SW 1271 (cell line): Measurements from ENCODE around the gene ANP32E.

ENCODE experiments used
- DNase-seq, 2 experiments: peaks; one replicate each; lab custom pipeline; 2025; lab: John Stamatoyannopoulos, UW

ANP32E gene

DNA sequence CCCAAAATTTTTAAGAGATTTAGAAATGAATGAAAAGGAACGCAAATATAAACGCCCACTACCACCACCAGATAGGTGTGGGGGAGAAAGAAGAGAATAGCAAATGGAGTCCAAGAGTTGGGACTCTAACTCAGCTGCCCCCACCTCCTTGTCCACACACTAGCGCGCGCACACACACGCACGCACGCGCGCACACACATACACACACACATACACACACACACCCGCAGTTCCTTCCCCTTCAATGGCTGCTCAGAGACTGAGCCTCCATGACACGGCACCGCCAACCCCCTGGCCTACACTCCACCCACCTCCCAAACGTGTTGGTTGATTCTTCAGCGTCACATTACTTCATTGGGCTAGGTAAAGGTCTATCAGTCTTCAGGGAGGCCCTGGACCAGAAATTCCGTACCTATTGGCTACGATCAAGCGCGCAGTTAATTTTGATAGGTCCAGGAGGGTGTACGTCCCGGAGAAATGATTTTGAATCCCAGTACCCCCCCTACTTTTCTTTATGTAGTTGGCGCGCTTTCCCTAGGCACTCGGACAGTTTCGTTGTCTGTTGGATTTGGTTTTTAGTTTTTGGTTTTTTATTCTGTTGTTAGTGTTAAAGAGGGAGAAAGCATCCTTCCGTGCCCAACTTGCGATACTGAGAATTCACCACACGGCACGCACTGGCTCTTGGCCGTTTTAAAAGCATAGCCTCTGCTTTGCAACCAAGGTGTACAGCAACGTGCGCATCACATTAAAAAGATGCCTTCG lies at the start of gene ANP32E:
Gene ANP32E (minus strand): TSS at position 261 of the 762 bp plus-strand sequence. CDS start 326 bp downstream, outside the sequence.
- DNase-seq: peak; percentile 93 to 98

DNA sequence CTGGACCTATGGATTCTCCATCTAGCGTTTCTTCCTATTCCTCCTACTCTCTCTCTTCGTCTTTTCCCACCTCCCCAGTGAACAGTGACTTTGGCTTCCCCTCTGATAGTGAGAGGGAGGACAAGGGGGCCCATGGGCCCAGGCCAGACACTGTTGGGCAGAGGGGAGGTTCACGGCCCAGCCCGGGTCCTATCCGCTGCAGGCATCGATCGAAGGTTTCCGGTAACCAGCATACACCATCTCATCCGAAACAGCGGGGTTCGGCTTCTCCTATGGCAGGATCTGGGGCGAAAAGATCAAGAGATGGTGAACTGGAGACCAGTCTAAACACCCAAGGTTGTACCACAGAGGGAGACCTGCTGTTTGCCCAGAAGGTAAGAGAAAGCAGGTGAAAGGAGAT lies 47.3 kb upstream of the ANP32E start:
- DNase-seq: no peak

DNA sequence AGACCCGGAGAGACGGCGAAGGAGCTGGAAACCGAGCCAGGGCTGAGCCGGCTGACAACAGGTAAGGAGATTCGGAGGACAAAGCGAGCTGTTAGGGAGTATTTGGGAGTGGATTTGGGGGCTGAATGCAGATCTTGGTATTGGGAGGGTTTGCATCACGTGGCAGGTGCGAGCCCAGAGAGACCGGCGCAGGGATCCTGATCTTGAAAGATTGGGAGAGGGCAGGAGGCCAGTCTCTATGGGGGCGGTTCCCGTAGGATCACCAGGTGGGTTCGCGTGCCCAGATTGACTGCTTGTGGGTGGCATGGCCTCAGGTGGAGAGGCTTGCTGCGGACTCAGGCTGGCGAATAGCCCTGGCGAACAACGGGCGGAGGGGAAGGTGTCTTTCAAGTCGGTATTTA lies 46.6 kb upstream of the ANP32E start:
- DNase-seq: no peak

DNA sequence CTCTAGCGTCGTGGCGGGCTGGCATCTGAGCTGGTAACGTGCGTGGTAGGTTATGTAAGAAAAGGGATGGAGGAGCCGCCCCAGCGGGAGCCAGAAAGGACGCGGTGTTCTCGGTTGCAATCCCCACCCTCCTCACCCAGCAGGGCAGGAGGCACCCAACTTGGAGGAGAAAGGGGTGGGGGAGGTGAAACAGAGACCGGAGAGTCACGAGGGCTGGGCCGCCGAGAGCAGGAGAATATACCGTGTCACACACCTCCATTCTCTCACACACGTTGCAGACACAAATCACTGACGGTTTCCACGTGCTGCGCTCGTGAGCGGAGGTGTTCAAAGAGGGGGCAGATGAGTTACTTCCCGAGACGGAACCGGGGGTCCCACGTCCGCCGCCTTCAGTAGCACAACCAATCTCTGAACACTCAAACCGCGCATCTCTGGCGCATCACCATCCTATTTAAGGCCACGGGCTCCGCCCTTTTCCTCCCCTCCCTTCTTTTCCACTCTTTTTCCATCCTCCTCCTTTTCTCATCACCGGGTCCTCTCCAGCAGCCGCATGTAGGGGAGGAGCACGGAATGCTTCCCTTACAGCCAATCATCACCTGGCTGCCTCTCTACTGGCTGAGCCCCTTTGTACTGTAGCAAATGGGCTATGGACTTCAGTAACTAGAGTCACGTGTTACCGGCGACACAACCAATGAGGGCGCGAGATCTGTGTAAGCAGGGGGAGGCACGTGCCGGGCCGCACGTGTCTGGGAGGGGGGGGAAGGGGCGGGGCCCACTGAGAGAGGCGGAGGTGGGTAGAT lies 46.0 kb upstream of the ANP32E start, which contains the start of gene CIART:
Gene CIART (plus strand): TSS at position 797 of the 800 bp plus-strand sequence. CDS start 714 bp downstream, outside the sequence.
- DNase-seq: peak; percentile 80 to 92

DNA sequence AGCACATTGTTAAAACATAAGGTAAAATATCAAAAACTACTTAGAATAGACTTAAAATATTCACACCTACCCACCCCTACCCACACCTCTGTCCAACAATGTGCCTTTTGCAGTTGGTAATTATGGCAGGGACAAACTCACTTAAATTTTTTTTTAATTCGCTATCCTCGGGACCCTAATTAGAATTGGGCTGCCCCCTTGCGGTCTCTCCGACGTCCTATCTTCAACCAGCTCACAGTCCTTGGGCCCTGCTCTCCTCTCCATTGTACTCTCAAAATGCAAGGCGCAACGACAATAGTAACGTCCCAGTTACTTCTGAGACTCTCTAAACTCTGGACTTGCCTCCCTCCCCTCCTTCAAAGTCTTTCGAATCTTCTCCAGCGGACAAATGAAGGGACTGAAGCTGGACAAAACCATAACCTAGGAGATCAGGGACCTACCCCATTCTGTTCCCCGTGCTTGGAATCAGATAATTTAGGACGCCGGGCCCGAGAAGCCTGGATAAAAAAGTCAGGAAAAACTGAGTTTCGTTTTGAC lies 45.4 kb upstream of the ANP32E start:
- DNase-seq: peak in 1 of 2 experiments; percentile 49

DNA sequence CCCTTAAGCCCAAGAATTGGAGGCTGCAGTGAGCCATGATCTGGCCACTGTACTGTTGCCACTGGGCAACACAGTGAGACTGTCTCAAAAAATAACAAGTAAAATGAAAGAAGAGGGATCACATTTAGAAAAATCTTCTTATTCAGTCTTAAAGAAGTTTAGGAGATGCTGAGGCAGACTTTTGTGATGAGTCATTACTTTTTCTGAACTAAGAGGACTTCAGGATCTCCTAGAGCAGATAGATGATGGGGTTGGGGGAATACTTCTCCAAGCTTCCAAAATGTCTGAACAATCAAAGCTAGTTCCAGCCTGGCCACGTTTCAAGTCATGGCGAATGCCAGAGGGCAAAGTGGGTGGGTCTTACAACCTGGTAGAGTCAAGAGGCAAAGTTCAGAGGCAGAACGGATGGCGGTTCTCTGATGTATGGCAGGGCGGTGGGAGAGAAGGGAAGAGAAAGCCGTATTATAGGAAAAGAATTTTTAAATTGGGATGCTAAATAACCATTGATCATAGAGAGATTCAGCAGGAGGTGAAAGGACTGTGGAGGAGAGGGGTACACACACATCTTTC lies 44.3 kb upstream of the ANP32E start:
- DNase-seq: no peak

DNA sequence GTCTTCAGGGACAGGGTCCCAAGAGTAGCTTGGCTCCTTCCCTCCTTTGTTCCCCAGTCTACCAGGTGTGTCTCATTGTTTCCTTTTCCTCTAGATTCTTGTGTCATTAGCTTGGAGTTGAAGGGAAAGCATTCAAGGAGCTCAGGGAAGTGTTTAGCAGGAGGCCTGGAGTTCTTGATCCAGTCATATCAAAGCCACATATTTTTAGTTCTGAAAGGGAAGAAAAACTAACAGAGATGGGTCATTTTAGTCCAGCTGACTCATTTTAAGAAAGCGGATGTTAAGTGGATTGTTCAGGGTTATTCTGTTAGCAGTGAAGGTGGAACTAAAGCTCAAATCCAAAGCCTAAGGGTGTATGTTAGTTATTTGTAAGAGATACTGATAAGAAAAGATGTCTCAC lies 37.4 kb upstream of the ANP32E start:
- no peak for DNase-seq

DNA sequence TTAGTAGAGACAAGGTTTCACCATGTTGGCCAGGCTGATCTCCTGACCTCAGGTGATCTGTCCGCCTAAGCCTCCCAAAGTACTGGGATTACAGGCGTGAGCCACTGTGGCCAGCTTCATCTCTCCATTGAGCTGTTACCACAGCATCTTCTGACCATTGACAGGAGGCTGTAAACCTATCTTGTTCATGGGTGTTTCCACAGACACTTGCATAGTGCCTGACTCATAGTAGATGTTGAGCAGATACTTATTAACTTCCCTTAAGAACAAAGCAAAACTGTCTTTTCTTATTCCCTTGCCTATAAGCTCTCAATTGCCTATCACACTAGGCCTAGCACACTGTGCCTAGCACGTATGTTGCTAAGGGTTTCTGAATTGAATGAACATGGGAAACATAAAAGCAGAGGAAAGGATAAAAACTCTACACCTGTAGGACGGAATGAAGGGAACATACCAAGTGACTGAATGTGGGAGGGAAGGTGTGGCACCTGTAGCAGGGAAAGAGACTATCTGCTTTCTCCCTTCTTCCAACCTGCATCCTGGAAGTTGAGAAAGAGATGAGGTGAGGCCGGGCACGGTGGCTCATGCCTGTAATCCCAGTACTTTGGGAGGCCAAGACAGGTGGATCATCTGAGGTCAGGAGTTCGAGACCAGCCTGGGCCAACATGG lies 35.5 kb upstream of the ANP32E start:
- no peak for DNase-seq

DNA sequence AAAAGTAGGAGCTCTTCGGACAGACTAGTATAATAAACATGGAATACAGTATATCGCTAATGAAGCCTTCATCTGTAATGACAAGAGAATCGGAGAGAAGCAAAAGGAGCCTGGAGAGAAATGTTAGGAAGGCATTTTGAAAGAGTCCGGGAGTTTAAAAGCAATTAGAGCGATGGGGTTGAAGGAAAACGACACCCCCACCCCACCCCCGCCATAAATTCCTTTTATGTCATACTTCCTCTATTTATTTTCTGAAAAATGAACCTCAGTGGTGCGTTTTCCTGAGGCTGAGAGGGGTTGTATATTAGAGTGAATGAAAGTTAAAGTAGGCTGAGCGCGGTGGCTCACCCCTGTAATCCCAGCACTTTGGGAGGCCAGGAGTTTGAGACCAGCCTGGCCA lies 33.5 kb upstream of the ANP32E start:
- no peak for DNase-seq

DNA sequence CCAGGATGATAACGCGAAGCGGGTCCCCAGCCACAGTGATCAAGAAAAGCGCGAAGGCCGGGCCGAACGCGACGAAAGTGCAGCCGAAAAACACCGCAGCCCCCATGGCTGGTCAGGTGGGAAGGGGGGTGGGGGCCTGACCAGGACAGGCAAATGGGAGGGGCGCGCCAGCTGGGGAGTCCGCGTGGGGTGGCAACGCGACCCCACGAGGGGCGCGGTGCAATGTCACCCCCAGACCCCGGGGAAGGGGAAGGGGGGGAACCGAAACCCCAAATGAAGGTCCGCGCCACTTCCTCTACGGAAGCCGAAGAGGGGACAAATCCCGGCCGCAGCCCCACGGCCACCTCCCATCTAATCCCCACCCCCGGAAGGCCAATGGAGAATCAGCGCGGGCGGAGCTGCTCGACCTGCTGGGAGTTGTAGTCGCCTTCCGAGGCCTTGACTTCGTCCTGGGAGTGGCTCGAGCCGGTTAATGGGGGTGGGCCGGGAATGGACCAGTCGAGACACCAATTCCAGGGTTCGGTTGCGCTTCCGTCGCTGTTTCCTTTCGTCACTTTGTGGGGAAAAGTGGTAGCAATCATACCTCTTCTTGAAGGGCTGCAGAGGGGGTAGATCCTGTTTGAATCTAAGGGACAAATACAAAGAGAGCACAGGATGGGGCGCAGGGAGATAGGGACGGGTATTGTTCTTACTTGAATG lies 32.9 kb upstream of the ANP32E start, which contains the start of gene APH1A:
Gene APH1A (minus strand): TSS at position 312 of the 699 bp plus-strand sequence. CDS start 206 bp downstream, at position 106.
- peak; percentile 74 to 89 for DNase-seq

DNA sequence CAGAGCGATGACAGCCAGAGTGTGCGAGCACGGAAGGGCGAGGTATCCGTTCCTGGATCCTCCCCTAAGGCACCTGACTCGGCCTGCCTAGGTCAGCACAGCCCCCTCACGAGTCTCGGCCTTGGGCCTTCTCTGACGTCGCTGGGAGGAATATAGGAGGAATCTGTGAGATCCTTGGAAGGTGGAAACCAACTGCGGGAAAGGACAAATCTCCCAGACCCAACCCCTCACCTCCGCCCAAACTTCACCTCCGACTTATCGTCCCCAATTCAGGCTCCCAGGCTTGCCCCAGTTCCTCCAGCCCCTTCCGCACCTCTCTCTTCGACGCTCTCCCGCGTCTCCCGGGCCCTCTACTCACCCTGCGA lies 32.4 kb upstream of the ANP32E start:
- DNase-seq: no peak

DNA sequence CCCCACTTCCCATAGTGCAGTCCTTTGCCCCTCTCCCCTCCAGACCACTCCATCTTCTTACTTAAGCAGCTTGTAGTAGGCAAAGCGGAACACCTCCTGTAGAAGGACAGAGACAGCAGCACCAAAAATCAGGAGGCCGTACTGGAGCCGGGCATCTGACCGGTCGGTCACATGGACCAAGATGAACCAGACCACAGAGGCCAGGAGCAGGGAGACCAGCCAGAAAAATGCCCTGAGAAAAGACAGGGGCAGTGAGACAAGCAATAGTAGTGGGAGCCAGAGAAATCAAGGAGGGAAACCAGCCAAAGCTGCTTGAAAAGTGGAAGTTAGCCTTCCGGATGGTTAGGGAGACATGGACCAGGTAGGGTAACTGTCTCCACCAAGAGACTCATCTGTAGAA lies 32.0 kb upstream of the ANP32E start:
- no peak for DNase-seq

DNA sequence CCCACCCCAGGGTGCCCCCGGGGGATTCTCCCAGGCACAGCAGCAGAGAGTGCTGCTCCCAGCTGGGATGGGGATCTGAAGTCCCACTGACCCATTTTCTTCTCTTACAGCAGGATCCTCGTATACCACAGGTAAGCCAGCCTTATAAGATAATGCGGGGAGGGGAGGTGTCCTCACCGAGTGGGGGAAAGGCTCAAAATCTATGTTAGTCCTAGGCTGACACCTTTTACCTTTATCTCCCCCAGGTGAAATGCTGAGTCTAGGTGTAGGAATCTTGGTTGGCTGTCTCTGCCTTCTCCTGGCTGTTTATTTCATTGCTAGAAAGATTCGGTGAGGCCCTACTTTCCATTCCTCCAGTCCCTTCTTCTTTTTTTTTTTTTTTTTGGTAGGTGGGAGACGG lies 27.6 kb upstream of the ANP32E start:
- no peak for DNase-seq

DNA sequence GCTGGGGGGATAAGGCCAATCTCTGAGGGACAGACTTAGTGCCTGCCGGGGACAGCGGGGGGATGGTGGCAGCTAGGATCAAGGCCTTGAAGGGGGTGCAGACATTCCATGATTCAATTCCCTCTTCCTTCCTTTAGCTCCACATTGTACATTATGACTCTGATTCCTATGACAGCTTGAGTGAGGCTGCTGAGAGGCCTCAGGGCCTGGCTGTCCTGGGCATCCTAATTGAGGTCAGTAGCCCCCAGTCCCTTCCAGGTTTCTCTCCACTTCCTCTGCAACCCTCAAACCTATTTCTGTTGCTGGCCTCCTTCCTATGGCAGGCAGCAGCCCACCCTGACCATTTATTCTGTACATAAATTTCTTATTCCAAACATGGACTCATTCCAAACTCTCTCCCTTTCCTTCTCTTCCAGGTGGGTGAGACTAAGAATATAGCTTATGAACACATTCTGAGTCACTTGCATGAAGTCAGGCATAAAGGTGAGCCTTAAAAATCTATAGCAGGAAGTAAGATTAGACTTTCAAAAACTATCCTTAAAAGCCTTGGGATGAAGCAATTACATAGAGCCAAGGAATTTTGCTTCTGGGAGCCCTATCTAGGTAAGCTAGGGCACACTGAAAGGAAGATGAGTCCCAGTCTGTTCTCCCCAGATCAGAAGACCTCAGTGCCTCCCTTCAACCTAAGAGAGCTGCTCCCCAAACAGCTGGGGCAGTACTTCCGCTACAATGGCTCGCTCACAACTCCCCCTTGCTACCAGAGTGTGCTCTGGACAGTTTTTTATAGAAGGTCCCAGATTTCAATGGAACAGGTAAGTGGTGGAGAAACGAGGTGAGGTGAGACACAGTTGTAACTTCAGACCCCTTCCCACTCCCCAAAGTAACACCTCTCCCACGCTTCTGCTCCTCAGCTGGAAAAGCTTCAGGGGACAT lies 26.7 kb upstream of the ANP32E start:
- no peak for DNase-seq

DNA sequence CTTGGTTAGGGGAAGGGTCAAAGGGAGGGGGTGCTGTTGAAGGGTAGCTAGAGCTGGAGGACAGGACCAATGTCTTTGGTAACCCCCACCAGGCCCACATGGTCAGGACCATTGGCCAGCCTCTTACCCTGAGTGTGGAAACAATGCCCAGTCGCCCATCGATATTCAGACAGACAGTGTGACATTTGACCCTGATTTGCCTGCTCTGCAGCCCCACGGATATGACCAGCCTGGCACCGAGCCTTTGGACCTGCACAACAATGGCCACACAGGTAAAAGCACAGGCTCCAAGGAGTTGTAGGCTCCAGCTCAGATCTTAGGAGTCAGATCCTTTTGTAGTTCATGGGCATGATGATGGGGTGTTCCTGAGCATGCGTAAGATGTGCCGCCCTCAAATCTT lies 25.5 kb upstream of the ANP32E start:
- DNase-seq: no peak

DNA sequence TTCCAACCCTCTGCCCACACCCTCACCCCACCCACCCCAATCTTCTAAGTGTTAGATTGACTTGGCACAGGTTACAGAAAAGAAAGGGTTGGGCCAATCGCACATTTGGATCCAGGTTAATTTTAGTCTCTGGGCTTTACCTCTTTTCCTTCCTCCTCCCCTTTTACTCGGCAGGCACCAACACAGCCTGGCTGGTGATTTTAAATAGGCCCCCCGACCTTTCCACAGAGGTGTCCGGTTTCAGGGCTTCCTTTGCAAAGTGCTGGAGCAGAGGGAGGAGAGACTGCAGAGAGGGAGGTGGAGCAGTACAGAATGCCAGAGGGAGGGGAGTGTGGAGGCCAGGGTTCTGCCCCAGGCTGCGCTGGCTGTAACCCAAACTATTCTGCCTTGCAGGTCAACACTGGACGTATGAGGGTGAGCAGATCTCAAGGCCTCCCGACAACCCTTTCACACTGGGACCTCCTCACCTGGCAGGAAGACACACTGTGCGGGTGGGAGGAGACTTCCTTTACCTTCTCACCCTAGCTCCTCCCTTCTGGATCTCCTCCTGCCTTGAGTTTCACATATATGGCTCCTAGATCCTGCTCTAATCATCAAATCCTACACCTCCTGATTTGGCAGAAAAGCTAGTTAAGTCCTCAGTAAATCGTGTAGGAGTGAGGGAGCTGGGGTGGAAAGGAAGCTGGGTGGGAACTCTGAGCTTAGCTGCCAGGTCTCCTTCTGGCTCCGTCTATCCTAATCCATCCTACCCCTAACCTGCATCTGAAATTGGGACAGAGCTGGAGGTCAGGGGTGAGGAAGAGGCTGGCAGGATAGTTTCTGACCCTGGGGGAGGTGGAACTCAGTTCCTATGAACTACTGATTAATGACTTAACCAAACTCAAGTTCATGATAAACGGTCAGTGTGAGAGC lies 24.1 kb upstream of the ANP32E start:
- DNase-seq: no peak

DNA sequence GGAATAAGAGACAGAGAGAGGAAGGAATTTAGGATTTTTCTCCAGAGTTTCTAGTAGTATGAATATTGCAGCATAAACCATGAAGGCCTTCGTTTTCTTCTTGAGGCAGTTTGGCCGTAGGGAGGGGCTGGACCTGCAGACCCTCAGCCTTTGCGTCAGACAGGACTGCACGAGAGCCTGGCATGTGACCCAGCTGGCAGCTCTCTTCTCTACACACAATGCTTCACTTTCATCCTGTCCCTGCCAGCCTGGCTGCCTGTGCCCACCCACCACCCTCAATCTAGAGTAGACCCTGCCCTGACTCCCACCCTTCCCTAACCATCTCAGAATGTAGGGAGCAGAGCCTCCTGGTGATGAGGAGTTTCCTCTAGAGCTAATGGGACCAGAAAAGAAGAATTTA lies 23.3 kb upstream of the ANP32E start:
- DNase-seq: no peak

DNA sequence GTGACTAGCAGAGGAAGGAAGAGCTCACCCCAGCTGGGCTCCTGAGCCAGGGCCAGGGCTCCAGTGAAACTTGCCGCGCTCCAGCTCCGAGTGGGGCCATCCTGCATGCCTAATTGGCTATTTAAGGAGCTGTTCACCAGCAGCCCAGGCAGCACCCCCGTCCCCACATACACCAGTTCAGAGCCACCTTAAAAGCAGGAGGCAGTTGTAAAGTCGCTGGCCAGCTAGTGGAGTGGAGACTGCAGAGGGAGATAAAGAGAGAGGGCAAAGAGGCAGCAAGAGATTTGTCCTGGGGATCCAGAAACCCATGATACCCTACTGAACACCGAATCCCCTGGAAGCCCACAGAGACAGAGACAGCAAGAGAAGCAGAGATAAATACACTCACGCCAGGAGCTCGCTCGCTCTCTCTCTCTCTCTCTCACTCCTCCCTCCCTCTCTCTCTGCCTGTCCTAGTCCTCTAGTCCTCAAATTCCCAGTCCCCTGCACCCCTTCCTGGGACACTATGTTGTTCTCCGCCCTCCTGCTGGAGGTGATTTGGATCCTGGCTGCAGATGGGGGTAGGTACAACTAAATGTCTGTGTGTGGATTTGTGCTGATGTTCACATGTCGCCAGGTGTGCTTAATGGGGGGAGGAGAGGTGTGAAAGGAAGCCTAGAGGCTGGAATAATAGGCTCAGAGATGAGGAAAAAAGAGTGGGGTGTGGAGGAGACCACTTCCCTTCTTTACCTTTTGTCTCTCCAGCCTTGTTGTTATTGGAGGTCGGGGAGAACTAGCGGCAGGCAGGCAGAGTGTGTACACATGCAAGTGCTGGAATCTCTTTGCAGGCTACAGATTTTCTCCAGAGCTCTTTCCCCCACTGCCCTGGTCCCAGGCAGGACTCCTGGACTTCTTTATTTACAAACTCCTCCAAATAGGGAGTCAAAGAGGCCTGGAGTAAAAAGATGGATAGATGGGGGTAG lies 22.0 kb upstream of the ANP32E start, which contains the start of gene CA14:
Gene CA14 (plus strand): TSS at position 151 of the 962 bp plus-strand sequence. CDS start 355 bp downstream, at position 506.
- DNase-seq: no peak
